ENCODE data around the gene DNAH10.

DNA sequence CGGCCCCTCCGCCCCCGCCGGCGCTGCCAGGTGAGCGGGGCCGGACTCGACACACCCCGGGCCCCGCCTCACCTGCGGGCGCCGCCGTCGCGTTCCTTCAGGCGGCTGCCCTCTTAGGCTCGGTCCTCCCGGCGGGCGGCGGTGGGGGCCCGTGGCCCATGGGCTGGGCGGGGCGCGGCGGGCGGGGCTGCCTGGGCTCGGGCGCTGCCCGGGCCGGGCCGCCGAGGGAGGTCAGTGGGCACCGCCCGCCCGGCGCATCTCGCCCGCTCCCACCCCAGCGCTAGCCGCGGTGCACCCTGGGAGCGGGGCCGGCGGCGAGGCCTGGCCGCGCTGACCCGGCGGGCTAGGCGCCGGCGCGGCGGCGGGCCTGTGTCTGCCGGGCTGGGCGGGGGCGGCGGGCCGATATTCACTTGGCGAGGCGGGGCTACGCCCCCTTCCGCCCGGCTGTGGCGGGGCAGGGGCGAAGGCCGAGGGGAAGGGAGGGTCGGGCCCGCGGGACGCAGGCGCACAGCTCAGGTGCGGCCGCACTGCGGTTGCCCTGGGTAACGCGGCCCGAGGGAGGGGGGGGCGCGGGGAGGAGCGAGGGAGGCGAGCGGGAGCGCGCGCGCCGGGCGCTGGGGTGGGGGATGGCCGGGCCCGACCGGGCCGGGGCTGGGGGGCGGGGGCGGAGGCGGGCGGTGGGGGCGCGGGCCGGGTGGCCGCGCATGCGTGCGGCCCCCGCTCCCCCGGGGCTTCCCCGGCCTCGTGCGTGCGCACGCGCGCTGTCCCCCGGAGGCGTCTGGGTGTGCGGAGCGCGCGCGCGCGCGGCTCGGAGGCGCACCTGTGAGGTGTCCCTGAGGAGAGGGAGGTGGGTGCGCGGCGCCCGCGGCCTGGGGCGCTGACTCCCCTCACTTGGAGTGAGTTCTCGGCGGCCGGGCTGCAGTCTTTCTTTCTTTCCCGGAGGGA, 210.6 kb downstream of the DNAH10 start, which contains the start of the genes CCDC92 and ZNF664:
- peak in 1 of 6 experiments; percentile 34 for TF ChIP-seq CTCF (IDR thresholded peaks at IDR 0.05)
- peak; percentile 60 to 65 for TF ChIP-seq POLR2A (IDR thresholded peaks at IDR 0.05)

All from adrenal gland (tissue), 5 donors.